Measurements from ENCODE around the gene HOMEZ. TPM values are rescaled to one million over a fixed set of nuclear protein-coding genes. Genes with fewer than 3 reads are reported as not detected.
"Not testable (repeated sequence)": the region's sequence is repeated elsewhere in the genome, so short reads cannot be mapped to it uniquely, and the experiment has no call there.

Gene HOMEZ
- total RNA-seq, 3 donors from 2014 or later = 15.3 to 18.3 (median 17.3) TPM

DNA sequence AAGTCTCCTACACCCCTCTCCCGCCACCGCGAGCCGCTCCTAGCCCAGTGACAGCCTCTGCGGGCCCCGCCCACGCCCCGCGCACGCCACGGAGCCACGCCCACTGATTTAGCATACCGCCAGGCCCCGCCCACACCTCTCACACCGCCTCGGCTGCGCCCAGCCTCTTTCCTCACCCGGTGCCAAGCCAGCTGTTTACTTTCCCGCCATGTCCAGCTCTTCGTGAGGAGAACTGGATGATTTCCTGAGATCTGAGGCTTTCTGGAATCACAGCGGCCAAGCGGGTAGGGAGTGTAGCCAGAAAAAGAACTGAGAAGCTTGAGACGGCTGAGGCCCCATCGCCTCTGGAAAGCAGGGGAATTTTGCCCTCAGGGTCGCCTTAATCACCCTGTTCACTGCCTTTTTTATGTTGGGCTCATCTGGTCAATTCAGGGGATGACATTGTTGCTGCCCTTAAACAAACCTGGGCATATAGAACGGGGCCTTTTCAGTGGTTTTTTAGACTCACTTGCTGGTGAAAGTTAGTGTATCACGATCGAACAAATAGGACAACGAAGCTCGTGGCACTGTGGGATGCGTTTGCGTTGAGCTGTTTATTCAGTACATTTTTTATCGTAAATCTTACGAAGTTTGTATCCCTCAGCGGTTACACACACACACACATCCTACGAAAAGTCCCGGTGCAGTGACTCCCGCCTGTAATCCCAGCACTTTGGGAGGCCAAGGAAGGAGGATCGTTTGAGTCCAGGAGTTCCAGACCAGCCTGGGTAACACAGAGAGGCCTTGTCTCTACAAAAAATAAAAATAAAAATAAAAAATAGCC, 47.9 kb downstream of the HOMEZ start, which contains the start of gene RNF212B:
Gene RNF212B, plus strand, starts transcription at position 165 of the 823 bp plus-strand sequence. CDS start 2,410 bp downstream, outside the sequence.
- no peaks in the 10 kb centered on the region for H3K4me1 ChIP-seq (ENCODE audit: low read depth)
- intact Hi-C loops (cut with DNase I, micrococcal nuclease) = no loop called here
- TF ChIP-seq, protein P1, sequence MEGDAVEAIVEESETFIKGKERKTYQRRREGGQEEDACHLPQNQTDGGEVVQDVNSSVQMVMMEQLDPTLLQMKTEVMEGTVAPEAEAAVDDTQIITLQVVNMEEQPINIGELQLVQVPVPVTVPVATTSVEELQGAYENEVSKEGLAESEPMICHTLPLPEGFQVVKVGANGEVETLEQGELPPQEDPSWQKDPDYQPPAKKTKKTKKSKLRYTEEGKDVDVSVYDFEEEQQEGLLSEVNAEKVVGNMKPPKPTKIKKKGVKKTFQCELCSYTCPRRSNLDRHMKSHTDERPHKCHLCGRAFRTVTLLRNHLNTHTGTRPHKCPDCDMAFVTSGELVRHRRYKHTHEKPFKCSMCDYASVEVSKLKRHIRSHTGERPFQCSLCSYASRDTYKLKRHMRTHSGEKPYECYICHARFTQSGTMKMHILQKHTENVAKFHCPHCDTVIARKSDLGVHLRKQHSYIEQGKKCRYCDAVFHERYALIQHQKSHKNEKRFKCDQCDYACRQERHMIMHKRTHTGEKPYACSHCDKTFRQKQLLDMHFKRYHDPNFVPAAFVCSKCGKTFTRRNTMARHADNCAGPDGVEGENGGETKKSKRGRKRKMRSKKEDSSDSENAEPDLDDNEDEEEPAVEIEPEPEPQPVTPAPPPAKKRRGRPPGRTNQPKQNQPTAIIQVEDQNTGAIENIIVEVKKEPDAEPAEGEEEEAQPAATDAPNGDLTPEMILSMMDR (IDR thresholded peaks at IDR 0.05) = no peak
- H3K36me3 ChIP-seq (ENCODE audit: low read depth) = no peaks in the 10 kb centered on the region
- H3K9me3 ChIP-seq = no peaks in the 10 kb centered on the region
- DNase-seq = peak; percentile 92 to 98 (median 96)
- peak; percentile 100 for ATAC-seq
- H3K4me3 ChIP-seq = no peak within 1 kb of the TSS

DNA sequence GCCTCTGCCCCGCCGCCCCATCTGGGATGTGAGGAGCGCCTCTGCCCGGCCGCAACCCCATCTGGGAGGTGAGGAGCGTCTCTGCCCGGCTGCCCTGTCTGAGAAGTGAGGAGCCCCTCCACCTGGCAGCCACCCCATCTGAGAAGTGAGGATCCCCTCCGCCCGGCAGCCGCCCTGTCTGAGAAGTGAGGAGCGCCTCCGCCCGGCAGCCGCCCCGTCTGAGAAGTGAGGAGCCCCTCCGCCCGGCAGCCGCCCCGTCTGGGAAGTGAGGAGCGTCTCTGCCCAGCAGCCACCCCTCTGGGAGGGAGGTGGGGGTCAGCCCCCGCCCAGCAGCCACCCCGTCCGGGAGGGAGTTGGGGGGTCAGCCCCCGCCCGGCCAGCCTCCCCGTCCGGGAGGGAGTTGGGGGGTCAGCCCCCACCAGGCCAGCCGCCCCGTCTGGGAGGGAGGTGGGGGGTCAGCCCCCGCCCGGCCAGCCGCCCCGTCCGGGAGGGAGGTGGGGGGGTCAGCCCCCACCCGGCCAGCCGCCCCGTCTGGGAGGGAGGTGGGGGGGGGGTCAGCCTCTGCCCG, 53.6 kb downstream of the HOMEZ start:
- not testable (repeated sequence) for ATAC-seq

DNA sequence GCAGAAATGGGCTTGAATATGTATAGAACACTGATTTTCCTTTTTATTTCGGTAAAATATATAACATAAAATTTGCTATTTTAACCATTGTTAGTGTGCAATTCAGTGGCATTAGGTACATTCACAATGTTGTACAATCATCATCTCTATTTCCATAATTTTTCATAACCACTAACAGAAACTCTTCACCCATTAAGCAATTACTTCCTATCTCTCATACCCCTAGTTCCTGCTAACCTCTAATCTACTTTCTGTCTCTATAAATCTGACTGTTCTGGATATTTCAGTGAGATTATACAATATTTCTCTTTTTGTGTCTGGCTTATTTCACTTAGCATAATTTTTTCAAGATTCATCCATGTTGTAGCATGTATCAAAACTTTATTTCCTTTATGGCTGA, 57.1 kb downstream of the HOMEZ start:
- no peak for ATAC-seq
- H3K4me3 ChIP-seq = no peak overlapping the region
- H3K36me3 ChIP-seq (ENCODE audit: low read depth) = no peaks in the 10 kb centered on the region
- intact Hi-C loops (cut with DNase I, micrococcal nuclease) = no loop called here
- no peaks in the 10 kb centered on the region for H3K9me3 ChIP-seq
- TF ChIP-seq, protein P1 (IDR thresholded peaks at IDR 0.05) = no peak
- no peaks in the 10 kb centered on the region for H3K4me1 ChIP-seq (ENCODE audit: low read depth)
- no peak for DNase-seq

More for the DNA sequence above, 53.6 kb downstream of the HOMEZ start:
- H3K9me3 ChIP-seq; intact Hi-C loops (cut with DNase I, micrococcal nuclease); DNase-seq; H3K4me1 ChIP-seq (ENCODE audit: low read depth); H3K4me3 ChIP-seq; H3K36me3 ChIP-seq (ENCODE audit: low read depth): not testable (repeated sequence)

DNA sequence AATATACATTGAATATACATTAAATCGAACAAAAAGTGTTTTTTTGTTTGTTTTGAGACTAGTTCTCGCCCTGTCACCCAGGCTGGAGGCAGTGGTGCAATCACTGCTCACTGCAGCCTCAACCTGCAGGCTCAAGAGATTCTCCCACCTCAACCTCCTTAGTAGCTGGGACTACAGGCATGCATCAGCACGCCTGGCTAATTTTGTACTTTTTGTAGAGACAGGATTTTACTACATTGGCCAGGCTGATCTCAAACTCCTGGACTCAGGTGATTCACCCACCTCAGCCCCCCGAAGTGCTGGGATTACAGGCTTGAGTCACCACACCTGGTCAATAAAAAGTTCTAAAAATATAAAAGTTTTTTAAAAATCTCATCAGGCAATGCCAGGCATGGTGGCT, 58.4 kb downstream of the HOMEZ start:
- Histone ChIP-seq H3K36me3 (ENCODE audit: low read depth) (no peaks in the 10 kb centered on the region), H3K4me3 (no peak overlapping the region), H3K4me1 (ENCODE audit: low read depth) (no peaks in the 10 kb centered on the region), H3K9me3 (no peaks in the 10 kb centered on the region)
- ATAC-seq (no peak), DNase-seq (no peak)
- TF ChIP-seq, protein P1 (IDR thresholded peaks at IDR 0.05) = no peak
- intact Hi-C loops (cut with DNase I, micrococcal nuclease) = no loop called here

DNA sequence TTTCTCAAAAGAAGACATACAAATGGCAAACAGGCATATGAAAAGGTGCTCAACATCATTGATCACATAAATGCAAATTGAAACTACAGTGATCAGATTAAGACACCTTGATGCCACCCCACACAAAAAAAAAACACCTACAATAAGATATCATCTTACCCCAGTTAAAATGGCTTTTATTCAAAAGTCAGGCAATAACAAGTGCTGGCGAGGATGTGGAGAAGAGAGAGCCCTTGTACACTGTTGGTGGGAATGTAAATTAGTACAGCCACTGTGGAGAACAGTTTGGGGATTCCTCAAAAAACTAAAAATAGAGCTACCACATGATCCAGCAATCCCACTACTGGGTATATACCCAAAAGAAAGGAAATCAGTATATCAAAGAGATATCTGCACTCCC, 61.0 kb downstream of the HOMEZ start:
- intact Hi-C loops (cut with DNase I, micrococcal nuclease); H3K9me3 ChIP-seq; H3K4me1 ChIP-seq (ENCODE audit: low read depth); H3K4me3 ChIP-seq; H3K36me3 ChIP-seq (ENCODE audit: low read depth); DNase-seq; ATAC-seq: not testable (repeated sequence)

Other genes with a start within 250 kb of the HOMEZ start
- gene PSMB11, start 243.9 kb downstream of the HOMEZ start, total RNA-seq = not detected
- 1 to 10 TPM; 2.7 to 4.8 (median 4.4) TPM for gene CDH24, start 228.6 kb downstream of the HOMEZ start, total RNA-seq
- gene ACIN1, start 191.0 kb downstream of the HOMEZ start, total RNA-seq = 100 to 1,000 TPM; 143 to 172 (median 170) TPM
- gene C14orf119, start 190.6 kb downstream of the HOMEZ start, total RNA-seq = 10 to 100 TPM; 46.6 to 48.3 (median 48.0) TPM
- under 1 TPM in 1 of 3 donors, not detected in 2; 0.13 TPM for gene CIROP, start 181.1 kb downstream of the HOMEZ start, total RNA-seq
- gene CEBPE, start 166.9 kb downstream of the HOMEZ start, total RNA-seq = not detected
- gene SLC7A8, start 102.5 kb downstream of the HOMEZ start, total RNA-seq = 10 to 100 TPM; 16.0 to 26.4 (median 22.0) TPM
- not detected for gene RNF212B, start 48.2 kb downstream of the HOMEZ start, total RNA-seq
- 10 to 100 TPM; 16.2 to 17.3 (median 17.1) TPM for gene PPP1R3E, start 16.7 kb upstream of the HOMEZ start, total RNA-seq
- gene BCL2L2, start 20.7 kb upstream of the HOMEZ start, total RNA-seq = 100 to 1,000 TPM in 1 of 3 donors, 10 to 100 TPM in 2; 40.6 to 116 (median 41.4) TPM
- gene PABPN1, start 35.3 kb upstream of the HOMEZ start, total RNA-seq = 100 to 1,000 TPM; 157 to 185 (median 157) TPM
- gene SLC22A17, start 66.8 kb upstream of the HOMEZ start, total RNA-seq = 10 to 100 TPM in 1 of 3 donors, 1 to 10 TPM in 2; 2.3 to 35.5 (median 5.4) TPM
- gene EFS, start 79.0 kb upstream of the HOMEZ start, total RNA-seq = 10 to 100 TPM in 1 of 3 donors, 1 to 10 TPM in 1, under 1 TPM in 1; 0.98 to 16.6 (median 3.3) TPM
- not detected for gene IL25, start 86.7 kb upstream of the HOMEZ start, total RNA-seq
- 1 to 10 TPM in 1 of 3 donors, under 1 TPM in 2; 0.58 to 3.5 (median 0.58) TPM for gene CMTM5, start 90.9 kb upstream of the HOMEZ start, total RNA-seq
- gene MYH6, start 122.1 kb upstream of the HOMEZ start, total RNA-seq = 1 to 10 TPM in 1 of 3 donors, under 1 TPM in 1, not detected in 1; 0.09 to 1.4 TPM
- gene MYH7, start 149.5 kb upstream of the HOMEZ start, total RNA-seq = 1 to 10 TPM in 2 of 3 donors, under 1 TPM in 1; 0.13 to 6.2 (median 1.2) TPM
- gene NGDN, start 183.6 kb upstream of the HOMEZ start, total RNA-seq = 10 to 100 TPM; 29.1 to 35.3 (median 29.9) TPM